A549 (cell line): ENCODE data around the gene CDHR4. TPM values are rescaled to one million over a fixed set of nuclear protein-coding genes. Genes with fewer than 3 reads are reported as not detected.
"Not testable (repeated sequence)": the region's sequence is repeated elsewhere in the genome, so short reads cannot be mapped to it uniquely, and the experiment has no call there.

Source experiments
- ATAC-seq, 2 experiments: fragments of 200-7000 bp in 1 of 2; fragments of >200 bp in 1 of 2; cut with Nextera tagmentation in 1 of 2; cut with Tn5 transposase in 1 of 2; 3 replicates each; pipeline versions ENCODE4 v1.8.0 to v1.9.1; 2018 to 2020; ENCODE audit warnings: mild to moderate bottlenecking in 1 of 2, moderate library complexity in 1 of 2
- CTCF ChIA-PET: fragments of 300-600 bp; sonication (Branson Sonifier 250); formaldehyde crosslinking; extraction: SDS; loops from one replicate; lab custom pipeline; 2021; ENCODE audit warnings: antibody characterized with exemption, inconsistent platforms; lab: Yijun Ruan, JAX
- POLR2A ChIA-PET: fragments of 350-600 bp; formaldehyde crosslinking; extraction: SDS; loops from one replicate; lab custom pipeline; 2021; ENCODE audit warnings: antibody characterized with exemption, inconsistent platforms; lab: Yijun Ruan, JAX
- DNase-seq, 2 experiments: peaks; one replicate each; pipeline versions ENCODE4 v3.0.0 to v3.0.0-alpha.2; 2011 to 2016; ENCODE audit warnings: low read depth in 1 of 2, low spot score in 1 of 2
- FAIRE-seq: peaks from 2 replicates; lab custom pipeline; 2011; peaks lifted over from hg19 to GRCh38; lab: Jason Lieb, UNC
- H3K27ac ChIP-seq, 2 experiments: fragments of >200 bp; sonication (Bioruptor Twin); formaldehyde crosslinking; 3 replicates each; pipeline ENCODE4 v1.5.1; 2016 to 2017
- H3K4me1 ChIP-seq: fragments of >200 bp; sonication (Bioruptor Twin); formaldehyde crosslinking; 3 replicates; pipeline ENCODE4 v1.6.1; 2016
- H3K4me2 ChIP-seq: fragments of >200 bp; sonication (Bioruptor Twin); formaldehyde crosslinking; 3 replicates; pipeline ENCODE4 v1.6.1; 2016
- H3K4me3 ChIP-seq: fragments of >200 bp; sonication (Bioruptor Twin); formaldehyde crosslinking; 3 replicates; pipeline ENCODE4 v1.5.1; 2016
- H3K9me3 ChIP-seq: fragments of >200 bp; sonication (Bioruptor Twin); formaldehyde crosslinking; 3 replicates; pipeline ENCODE4 v1.6.1; 2016
- CBX8 ChIP-seq: fragments of 200-600 bp; sonication (generic); IDR thresholded peaks from 2 replicates; pipeline ENCODE4 v1.6.1; 2016
- CEBPB ChIP-seq, 2 experiments: fragments of >200 bp in 1 of 2; sonication (Bioruptor Twin) in 1 of 2; formaldehyde crosslinking in 1 of 2; IDR thresholded peaks; 2 replicates each; pipeline ENCODE4 v1.6.1; 2012 to 2016
- E2F6 ChIP-seq: IDR thresholded peaks from 2 replicates; pipeline ENCODE4 v1.6.1; 2012; ENCODE audit warnings: low read depth, borderline replicate concordance
- EHF ChIP-seq: fragments of 250-450 bp; sonication (Bioruptor Pico); IDR thresholded peaks from 2 replicates; pipeline ENCODE4 v1.5.0; 2020; ENCODE audit warnings: mild to moderate bottlenecking
- EHMT2 ChIP-seq: fragments of 200-600 bp; sonication (generic); IDR thresholded peaks from 2 replicates; pipeline ENCODE4 v1.6.1; 2016; ENCODE audit warnings: antibody characterized with exemption, low read depth, mild to moderate bottlenecking, moderate library complexity
- EP300 ChIP-seq, 2 experiments: fragments of >200 bp; sonication (Bioruptor Twin); formaldehyde crosslinking; IDR thresholded peaks; 2 replicates in 1 of 2; 3 replicates in 1 of 2; pipeline ENCODE4 v1.6.1; 2016 to 2017
- FOSB ChIP-seq: fragments of 250-450 bp; sonication (Bioruptor Pico); IDR thresholded peaks from 2 replicates; pipeline ENCODE4 v1.5.0; 2020; ENCODE audit warnings: mild to moderate bottlenecking, moderate library complexity
- FOSL2 ChIP-seq, 2 experiments: fragments of 450-650 bp in 1 of 2; fragments of >200 bp in 1 of 2; sonication (Bioruptor Twin) in 1 of 2; formaldehyde crosslinking; IDR thresholded peaks; 2 replicates each; pipeline versions ENCODE4 v1.5.0 to v1.6.1; 2016 to 2020; ENCODE audit warnings: mild to moderate bottlenecking in 1 of 2, moderate library complexity in 1 of 2
- HEYL ChIP-seq: fragments of 250-450 bp; sonication (Bioruptor Pico); IDR thresholded peaks from 2 replicates; pipeline ENCODE4 v1.8.0; 2021; ENCODE audit warnings: mild to moderate bottlenecking, moderate library complexity
- HOXB5 ChIP-seq: fragments of 250-450 bp; sonication (Bioruptor Pico); IDR thresholded peaks from 2 replicates; pipeline ENCODE4 v1.5.0; 2020; ENCODE audit warnings: mild to moderate bottlenecking, moderate library complexity
- JUNB ChIP-seq: fragments of >200 bp; sonication (Bioruptor Twin); formaldehyde crosslinking; IDR thresholded peaks from 2 replicates; pipeline ENCODE4 v1.6.1; 2016
- MAZ ChIP-seq: fragments of 150-350 bp; IDR thresholded peaks from 2 replicates; pipeline ENCODE4 v1.6.1; 2014; ENCODE audit warnings: antibody characterized with exemption, low read depth, low read length, borderline replicate concordance
- PHF8 ChIP-seq: fragments of 200-600 bp; sonication (generic); IDR thresholded peaks from 2 replicates; pipeline ENCODE4 v1.6.1; 2016; ENCODE audit warnings: low read depth, mild to moderate bottlenecking, antibody characterized with exemption, moderate library complexity, borderline replicate concordance
- POLR2A ChIP-seq: IDR thresholded peaks from 2 replicates; pipeline ENCODE4 v1.6.1; 2012; ENCODE audit warnings: mild to moderate bottlenecking, low read length
- POLR2AphosphoS2 ChIP-seq: conservative IDR thresholded peaks from 2 replicates; pipeline ENCODE4 v1.6.1; 2012; ENCODE audit warnings: low read length, improper control_type of control experiment, inconsistent platforms
- RARB ChIP-seq: fragments of 250-450 bp; sonication (Bioruptor Pico); IDR thresholded peaks from 2 replicates; pipeline ENCODE4 v1.8.0; 2021; ENCODE audit warnings: mild to moderate bottlenecking, moderate library complexity
- REST ChIP-seq: fragments of 200-600 bp; sonication (generic); IDR thresholded peaks from 2 replicates; pipeline ENCODE4 v1.6.1; 2016; ENCODE audit warnings: antibody characterized with exemption, mild to moderate bottlenecking, moderate library complexity
- RFX5 ChIP-seq: fragments of 450-650 bp; IDR thresholded peaks from 2 replicates; pipeline ENCODE4 v1.7.1; 2014; ENCODE audit warnings: antibody characterized with exemption, mild to moderate bottlenecking, moderate library complexity
- RNF2 ChIP-seq: fragments of 200-600 bp; sonication (generic); IDR thresholded peaks from 2 replicates; pipeline ENCODE4 v1.6.1; 2016; ENCODE audit warnings: low read depth, mild to moderate bottlenecking, antibody characterized with exemption, moderate library complexity, borderline replicate concordance
- SMC3 ChIP-seq: fragments of >200 bp; sonication (Bioruptor Twin); formaldehyde crosslinking; IDR thresholded peaks from 3 replicates; pipeline ENCODE4 v1.6.1; 2018; ENCODE audit warnings: inconsistent platforms
- USF2 ChIP-seq: fragments of 450-650 bp; IDR thresholded peaks from 2 replicates; pipeline ENCODE4 v1.6.1; 2014; ENCODE audit warnings: antibody characterized with exemption
- ZC3H11A ChIP-seq: fragments of 450-650 bp; IDR thresholded peaks from 2 replicates; pipeline ENCODE4 v1.6.1; 2014; ENCODE audit warnings: antibody characterized with exemption, mild to moderate bottlenecking
- WGBS: methylation state at CpG from one replicate; pipeline ENCODE4 v1.1.6; 2017; ENCODE audit errors: missing lambda C conversion rate; 5-methylcytosine and 5-hydroxymethylcytosine counted together
- polyA plus RNA-seq, 4 experiments: library from polyadenylated mRNA; depleted of rRNA in 3 of 4; stranded (reverse); fragments of >200 nt; fragmentation: RNase III in 1 of 4; extraction: RNeasy Plus Mini Kit Qiagen cat#74134 plus additional on column Dnase treatment in 1 of 4; gene quantifications; 2 replicates in 3 of 4; 3 replicates in 1 of 4; pipeline ENCODE4 v1.2.3, GENCODE V29; 2011 to 2017

Gene CDHR4
- polyA plus RNA-seq, 2 of the 4 experiments (the other 2 are of a cell fraction): 0.54 to 0.66 TPM

GRCh38 chr3:49781415-49782199 is 18.1 kb downstream of the CDHR4 start (continued):
- TF ChIP-seq PHF8: no peak

- POLR2A ChIA-PET, H3K9me3 ChIP-seq, H3K4me1 ChIP-seq, H3K4me2 ChIP-seq, H3K27ac ChIP-seq, DNase-seq, FAIRE-seq, H3K4me3 ChIP-seq, ATAC-seq: not testable (repeated sequence)
- CTCF ChIA-PET: interaction anchor here (0.5 kb wide), 1 partner anchor 52 kb away, joined by 3 read pairs; no protein-coding TSS in a partner anchor
- 83% methylated on average over 9 of the region's 9 CpGs for WGBS
Observed at GRCh38 chr3:49780975-49781365, 18.7 kb downstream of the CDHR4 start.

GRCh38 chr3:49780080-49780974 is 19.3 kb downstream of the CDHR4 start:
- H3K4me1 ChIP-seq: 0 out of 3 replicates have a peak, but pooled peaks cover 6% of the 10 kb centered on the region
- FAIRE-seq (no peak), ATAC-seq (no peak), DNase-seq (no peak)
- no peak overlapping the region for H3K4me3 ChIP-seq
- H3K27ac ChIP-seq: no peak overlapping the region
- TF ChIP-seq POLR2A (no peak), USF2 (no peak), HEYL (CRISPR knock-in tag) (no peak), RFX5 (no peak), FOSL2 (IDR thresholded peaks at IDR 0.05) (no peak), FOSL2 (CRISPR knock-in tag; IDR thresholded peaks at IDR 0.05) (no peak), CBX8 (no peak), EHMT2 (no peak)
- CTCF ChIA-PET: interaction anchor here (0.9 kb wide), 1 partner anchor 22 kb away, joined by 3 read pairs; the partner anchor contains the start of gene INKA1
- POLR2A ChIA-PET: no interaction called here
- H3K9me3 ChIP-seq: no peaks in the 10 kb centered on the region
- no peak overlapping the region for H3K4me2 ChIP-seq
- 96% methylated on average over 4 of the region's 4 CpGs for WGBS

- WGBS: 98% methylated on average over 5 of the region's 5 CpGs
- CTCF ChIA-PET: interaction anchor here (0.9 kb wide), 1 partner anchor 23 kb away, joined by 3 read pairs; the partner anchor contains the start of gene INKA1
- H3K9me3 ChIP-seq: no peaks in the 10 kb centered on the region
- DNase-seq (no peak), FAIRE-seq (no peak), ATAC-seq (no peak)
- no peak overlapping the region for H3K4me3 ChIP-seq
- H3K4me2 ChIP-seq: no peak overlapping the region
- POLR2A ChIA-PET: no interaction called here
- TF ChIP-seq HOXB5 (CRISPR knock-in tag) (no peak), CEBPB (IDR thresholded peaks at IDR 0.05) (no peak), EP300 (IDR thresholded peaks at IDR 0.05) (no peak), POLR2A (no peak), HEYL (CRISPR knock-in tag) (no peak), POLR2AphosphoS2 (no peak), EHF (CRISPR knock-in tag) (no peak), SMC3 (no peak), REST (no peak), RARB (no peak), RNF2 (no peak), ZC3H11A (no peak), E2F6 (no peak), MAZ (no peak), JUNB (no peak), FOSB (CRISPR knock-in tag) (no peak)
- no peak overlapping the region for H3K27ac ChIP-seq
- peaks cover 5% of the 10 kb centered on the region; the same call in 1 of the 3 replicates for H3K4me1 ChIP-seq
Observed at GRCh38 chr3:49779358-49780079, 20.2 kb downstream of the CDHR4 start.
